ENCODE results near the gene ADAMTS8. TPM values are rescaled to one million over a fixed set of nuclear protein-coding genes. Genes with fewer than 3 reads are reported as not detected.

ADAMTS8 gene
- polyA plus RNA-seq, 1 donor (not counting 4 experiments of a cell fraction or from before 2014, with no cell fraction given), result not detected

GRCh38 chr11:130402570-130402969 lies 25.8 kb downstream of the ADAMTS8 start:
- DNase-seq (ENCODE audit: low read depth, low spot score) (no peak), FAIRE-seq (no peak)
- Histone ChIP-seq H3K27me3 (ENCODE audit: control insufficient read depth, extremely low read depth, insufficient read depth, low read length) (peaks cover 12% of the 10 kb centered on the region), H3K4me1 (ENCODE audit: control insufficient read depth, extremely low read depth, insufficient read depth, low read length) (peaks cover 18% of the 10 kb centered on the region), H3K9me1 (ENCODE audit: control insufficient read depth, extremely low read depth, insufficient read depth, low read length) (no peaks in the 10 kb centered on the region), H3K9me3 (ENCODE audit: control insufficient read depth, low read depth, low read length) (no peaks in the 10 kb centered on the region), H4K20me1 (ENCODE audit: control insufficient read depth, extremely low read depth, insufficient read depth, low read length) (no peaks in the 10 kb centered on the region), H3K4me2 (ENCODE audit: control insufficient read depth, extremely low read depth, insufficient read depth, low read depth, low read length) (no peak overlapping the region), H3K27ac (ENCODE audit: control insufficient read depth, insufficient read depth, low read length) (no peak overlapping the region), H3K9ac (ENCODE audit: control insufficient read depth, extremely low read depth, insufficient read depth, low read length) (no peak overlapping the region), H3K36me3 (ENCODE audit: control insufficient read depth in 2 of 2, extremely low read depth in 1 of 2, insufficient read depth in 2 of 2, low read length in 2 of 2) (no peaks in the 10 kb centered on the region), H2AFZ (ENCODE audit: control insufficient read depth, low read length) (no peak overlapping the region), H3K79me2 (ENCODE audit: control insufficient read depth, insufficient read depth, low read length) (no peaks in the 10 kb centered on the region), H3K4me3 (ENCODE audit: control insufficient read depth in 2 of 3, extremely low read depth in 1 of 3, insufficient read depth in 2 of 3, low read depth in 1 of 3, low read length in 3 of 3) (no peak overlapping the region)
- TF ChIP-seq CTCF (optimal IDR thresholded peaks at IDR 0.05 in 1 of 3, IDR thresholded peaks at IDR 0.05 in 1 of 3, conservative IDR thresholded peaks at IDR 0.05 in 1 of 3; ENCODE audit: extremely low read depth in 1 of 3, insufficient read depth in 2 of 3, low read length in 3 of 3), result no peak
- no peak for TF ChIP-seq EZH2 (IDR thresholded peaks at IDR 0.05; ENCODE audit: low read length)
- dilution Hi-C loops (cut with MboI; ENCODE audit: extremely low pct_ligation_motif_present, low sequenced_read_pairs), result no loop called here

GRCh38 chr11:130400781-130401483 lies 27.5 kb downstream of the ADAMTS8 start:
- dilution Hi-C loops (cut with MboI; ENCODE audit: extremely low pct_ligation_motif_present, low sequenced_read_pairs), result no loop called here
- Histone ChIP-seq H3K9me3 (ENCODE audit: control insufficient read depth, low read depth, low read length) (no peaks in the 10 kb centered on the region), H3K4me3 (ENCODE audit: control insufficient read depth in 2 of 3, extremely low read depth in 1 of 3, insufficient read depth in 2 of 3, low read depth in 1 of 3, low read length in 3 of 3) (no peak overlapping the region), H3K4me1 (ENCODE audit: control insufficient read depth, extremely low read depth, insufficient read depth, low read length) (peaks cover 16% of the 10 kb centered on the region), H3K36me3 (ENCODE audit: control insufficient read depth in 2 of 2, extremely low read depth in 1 of 2, insufficient read depth in 2 of 2, low read length in 2 of 2) (no peaks in the 10 kb centered on the region), H4K20me1 (ENCODE audit: control insufficient read depth, extremely low read depth, insufficient read depth, low read length) (no peaks in the 10 kb centered on the region), H3K27me3 (ENCODE audit: control insufficient read depth, extremely low read depth, insufficient read depth, low read length) (peaks cover 17% of the 10 kb centered on the region), H2AFZ (ENCODE audit: control insufficient read depth, low read length) (no peak overlapping the region), H3K27ac (ENCODE audit: control insufficient read depth, insufficient read depth, low read length) (no peak overlapping the region), H3K9ac (ENCODE audit: control insufficient read depth, extremely low read depth, insufficient read depth, low read length) (no peak overlapping the region), H3K9me1 (ENCODE audit: control insufficient read depth, extremely low read depth, insufficient read depth, low read length) (no peaks in the 10 kb centered on the region), H3K4me2 (ENCODE audit: control insufficient read depth, extremely low read depth, insufficient read depth, low read depth, low read length) (no peak overlapping the region), H3K79me2 (ENCODE audit: control insufficient read depth, insufficient read depth, low read length) (no peaks in the 10 kb centered on the region)
- FAIRE-seq, result no peak
- no peak for DNase-seq (ENCODE audit: low read depth, low spot score)
- no peak for TF ChIP-seq EZH2 (IDR thresholded peaks at IDR 0.05; ENCODE audit: low read length)
- no peak for TF ChIP-seq CTCF (optimal IDR thresholded peaks at IDR 0.05 in 1 of 3, IDR thresholded peaks at IDR 0.05 in 1 of 3, conservative IDR thresholded peaks at IDR 0.05 in 1 of 3; ENCODE audit: extremely low read depth in 1 of 3, insufficient read depth in 2 of 3, low read length in 3 of 3)
